Retinal pigment epithelial cell (primary cell): ENCODE results near the gene CIZ1.

Experiments
- DNase-seq: peaks from one replicate; pipeline ENCODE4 v3.0.0-alpha.2; 2010; ENCODE audit warnings: low read depth
- H3K4me3 ChIP-seq: 2 replicates; pipeline ENCODE4 v1.5.1; 2011; ENCODE audit warnings: mild to moderate bottlenecking, low read length, control low read depth, moderate library complexity
- CTCF ChIP-seq: conservative IDR thresholded peaks from 2 replicates; pipeline ENCODE4 v1.5.1; 2011; ENCODE audit warnings: low read depth, low read length, control low read depth, inconsistent platforms

CIZ1 gene

GRCh38 chr9:128218172-128218517 is 26.8 kb upstream of the CIZ1 start:
- H3K4me3 ChIP-seq = peak overlapping the region; percentile 47
- no peak for DNase-seq
- TF ChIP-seq CTCF = no peak

DNA sequence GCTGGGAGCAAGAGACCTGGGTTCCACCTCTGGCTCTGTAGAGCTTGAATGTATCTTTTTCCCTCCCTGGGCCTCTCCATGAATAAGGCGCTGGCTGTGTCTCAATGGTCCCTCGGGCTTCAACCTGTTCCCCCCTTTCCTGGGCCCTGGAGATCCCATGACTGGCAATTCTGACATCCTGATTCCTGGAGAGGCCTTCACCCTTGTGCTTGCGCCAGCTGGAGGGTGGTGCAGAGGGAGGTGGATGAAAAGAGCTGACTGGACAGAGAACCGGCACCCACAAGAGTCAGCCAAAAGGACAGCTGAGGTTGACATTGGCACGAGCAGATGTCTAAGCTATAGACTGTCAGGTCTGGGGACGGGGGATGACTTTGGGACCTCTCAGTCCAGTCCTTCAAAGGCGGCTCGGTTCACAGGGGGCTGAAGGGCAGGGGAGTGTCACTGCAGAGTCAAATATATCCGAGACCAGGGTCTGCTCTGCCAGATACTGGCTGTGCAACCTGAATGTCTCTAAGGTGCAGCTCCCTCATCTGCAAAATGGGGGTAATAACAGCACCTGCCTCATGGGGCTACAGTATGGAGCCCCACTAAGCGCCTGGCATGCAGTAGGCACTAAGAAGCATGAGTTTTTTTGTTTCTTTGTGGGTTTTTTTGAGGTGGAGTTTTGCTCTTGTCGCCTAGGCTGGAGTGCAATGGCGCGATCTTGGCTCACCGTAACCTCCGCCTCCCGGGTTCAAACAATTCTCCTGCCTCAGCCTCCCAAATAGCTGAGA is 25.6 kb upstream of the CIZ1 start:
- no peak overlapping the region for H3K4me3 ChIP-seq
- no peak for DNase-seq
- TF ChIP-seq CTCF = no peak

- TF ChIP-seq CTCF = no peak
- DNase-seq = no peak
- no peak overlapping the region for H3K4me3 ChIP-seq
These were observed 24.4 kb upstream of the CIZ1 start for GRCh38 chr9:128215491-128216409.

DNA sequence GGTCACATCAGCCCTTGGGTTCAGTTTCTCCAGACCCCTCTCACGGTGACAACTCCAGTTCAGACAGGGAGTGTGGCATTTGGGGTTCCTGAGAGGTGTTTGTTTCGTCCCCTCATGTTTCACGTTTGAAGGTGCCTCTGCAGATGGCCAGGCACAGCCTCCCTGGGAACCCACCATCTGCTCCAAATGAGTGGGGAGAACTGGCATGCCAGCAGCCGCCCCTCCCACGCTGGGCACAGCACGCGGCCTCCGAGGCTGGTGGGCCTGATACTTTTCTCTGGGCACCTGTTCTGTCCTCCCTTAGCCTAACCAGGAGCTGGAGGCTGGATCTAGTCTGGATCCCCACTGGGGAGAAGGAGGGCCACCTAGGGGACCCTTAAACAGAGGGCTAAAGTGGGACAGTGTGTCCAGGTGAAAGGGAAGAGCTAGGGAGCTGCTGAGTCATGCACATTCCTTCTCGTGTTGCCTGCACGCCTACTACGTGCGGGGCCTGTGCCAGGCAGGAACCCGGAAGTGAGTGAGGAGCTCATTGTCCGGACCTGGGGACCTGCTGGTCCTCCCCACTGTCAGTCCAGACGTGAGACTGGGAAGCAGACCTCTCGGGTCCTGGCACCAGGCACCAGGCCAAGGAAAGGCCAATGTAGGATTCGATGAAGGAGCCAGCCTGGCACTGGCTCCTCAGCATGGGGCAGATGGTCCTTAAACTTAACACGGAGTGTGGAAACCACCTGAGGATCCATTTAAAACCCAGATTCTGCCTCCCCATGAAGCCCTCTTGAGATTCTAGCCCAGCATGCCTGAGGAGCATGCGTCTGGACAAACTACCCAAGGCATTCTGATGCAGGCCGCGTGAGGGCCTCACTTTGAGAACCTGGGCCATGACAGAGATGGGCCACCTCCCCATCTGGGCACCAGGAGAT is 23.5 kb upstream of the CIZ1 start:
- TF ChIP-seq CTCF = no peak
- DNase-seq = no peak

GRCh38 chr9:128213746-128214497 is 22.6 kb upstream of the CIZ1 start:
- TF ChIP-seq CTCF = no peak
- H3K4me3 ChIP-seq = no peak overlapping the region
- DNase-seq = no peak

More for the DNA sequence above, 23.5 kb upstream of the CIZ1 start:
- no peak overlapping the region for H3K4me3 ChIP-seq

DNA sequence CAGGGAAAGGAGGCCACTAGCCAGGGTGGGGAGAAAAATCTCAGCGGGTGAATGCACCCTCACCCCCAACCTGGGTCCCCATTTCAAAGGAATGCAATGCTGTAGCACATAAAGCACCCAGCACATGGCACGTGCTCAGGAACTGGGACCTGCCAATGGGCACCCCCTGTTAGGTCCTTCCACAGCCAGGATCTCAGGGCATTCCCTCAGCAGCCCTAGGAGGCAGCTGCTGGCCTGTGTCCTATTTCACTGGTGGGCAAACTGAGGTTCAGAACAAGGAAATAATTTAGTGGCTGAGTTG is 20.6 kb upstream of the CIZ1 start:
- TF ChIP-seq CTCF = no peak
- H3K4me3 ChIP-seq = no peak overlapping the region

More for the DNA sequence above, 20.6 kb upstream of the CIZ1 start:
- no peak for DNase-seq
